ENCODE measurements around the gene AP3B1. TPM values are rescaled to one million over a fixed set of nuclear protein-coding genes. Genes with fewer than 3 reads are reported as not detected.

The AP3B1 gene
- total and polyA plus RNA-seq, 12 donors, result 20.0 to 28.3 (median 23.4) TPM

GRCh38 chr5:78252715-78253114 lies 41.8 kb downstream of the AP3B1 start:
- H3K36me3 ChIP-seq, result peaks cover 0 to 6% (median 0%) of the 10 kb centered on the region in 9 donors
- TF ChIP-seq, protein P1, sequence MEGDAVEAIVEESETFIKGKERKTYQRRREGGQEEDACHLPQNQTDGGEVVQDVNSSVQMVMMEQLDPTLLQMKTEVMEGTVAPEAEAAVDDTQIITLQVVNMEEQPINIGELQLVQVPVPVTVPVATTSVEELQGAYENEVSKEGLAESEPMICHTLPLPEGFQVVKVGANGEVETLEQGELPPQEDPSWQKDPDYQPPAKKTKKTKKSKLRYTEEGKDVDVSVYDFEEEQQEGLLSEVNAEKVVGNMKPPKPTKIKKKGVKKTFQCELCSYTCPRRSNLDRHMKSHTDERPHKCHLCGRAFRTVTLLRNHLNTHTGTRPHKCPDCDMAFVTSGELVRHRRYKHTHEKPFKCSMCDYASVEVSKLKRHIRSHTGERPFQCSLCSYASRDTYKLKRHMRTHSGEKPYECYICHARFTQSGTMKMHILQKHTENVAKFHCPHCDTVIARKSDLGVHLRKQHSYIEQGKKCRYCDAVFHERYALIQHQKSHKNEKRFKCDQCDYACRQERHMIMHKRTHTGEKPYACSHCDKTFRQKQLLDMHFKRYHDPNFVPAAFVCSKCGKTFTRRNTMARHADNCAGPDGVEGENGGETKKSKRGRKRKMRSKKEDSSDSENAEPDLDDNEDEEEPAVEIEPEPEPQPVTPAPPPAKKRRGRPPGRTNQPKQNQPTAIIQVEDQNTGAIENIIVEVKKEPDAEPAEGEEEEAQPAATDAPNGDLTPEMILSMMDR (IDR thresholded peaks at IDR 0.05), result no peak
- DNase-seq (no peak), ATAC-seq (no peak)
- H3K27ac ChIP-seq, result no peak overlapping the region
- no peaks in the 10 kb centered on the region for H3K27me3 ChIP-seq
- H3K4me3 ChIP-seq, result no peak overlapping the region
- 96 to 97% methylated on average over 5 of the region's 5 CpGs for WGBS, 2 donors
- H3K4me1 ChIP-seq, result no peaks in the 10 kb centered on the region
- intact Hi-C loops (cut with DNase I), result no loop called here
- peaks cover 0 to 17% (median 3%) of the 10 kb centered on the region in 11 donors for H3K9me3 ChIP-seq

- ATAC-seq, result peak in 1 of 8 donors; percentile 22
- H3K36me3 ChIP-seq, result peaks cover 0 to 6% (median 0%) of the 10 kb centered on the region in 9 donors
- no peaks in the 10 kb centered on the region for H3K27me3 ChIP-seq
- DNase-seq, result no peak
- TF ChIP-seq, protein P1 (IDR thresholded peaks at IDR 0.05), result no peak
- H3K4me3 ChIP-seq, result no peak overlapping the region
- no peaks in the 10 kb centered on the region for H3K4me1 ChIP-seq
- peaks cover 0 to 13% (median 3%) of the 10 kb centered on the region in 11 donors for H3K9me3 ChIP-seq
- no peak overlapping the region for H3K27ac ChIP-seq
- intact Hi-C loops (cut with DNase I), result no loop called here
- 90 to 91% methylated on average over 7 of the region's 7 CpGs for WGBS, 2 donors
Observed at GRCh38 chr5:78251663-78252284, 42.7 kb downstream of the AP3B1 start.

DNA sequence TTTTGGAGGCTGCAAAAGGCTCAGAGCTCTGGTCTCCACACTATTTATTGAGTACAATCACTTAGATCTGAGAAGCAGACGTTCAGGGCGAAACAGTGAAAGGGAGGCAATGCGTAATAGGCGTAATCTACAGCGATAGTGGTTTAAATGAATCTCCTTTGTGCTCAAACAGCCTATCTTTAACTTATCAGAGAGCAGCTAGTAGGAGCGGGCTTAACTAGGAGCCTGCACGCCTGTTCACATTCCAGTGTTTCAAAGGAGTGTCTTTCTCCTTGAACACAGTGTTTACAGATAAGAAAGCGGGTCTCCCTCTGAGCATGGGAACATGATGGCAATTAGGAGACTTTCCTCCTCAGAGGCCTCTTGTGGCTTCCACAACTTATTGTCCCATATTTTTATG lies 49.4 kb downstream of the AP3B1 start:
- Histone ChIP-seq H3K9me3 (no peaks in the 10 kb centered on the region), H3K4me1 (peaks cover 0 to 15% (median 9%) of the 10 kb centered on the region in 9 donors), H3K4me3 (no peak overlapping the region), H3K27ac (no peak overlapping the region), H3K27me3 (no peaks in the 10 kb centered on the region), H3K36me3 (peaks cover 0 to 13% (median 0%) of the 10 kb centered on the region in 9 donors)
- 63 to 71% methylated on average over 8 of the region's 8 CpGs for WGBS, 2 donors
- intact Hi-C loops (cut with DNase I), result no loop called here
- TF ChIP-seq, protein P1 (IDR thresholded peaks at IDR 0.05), result no peak
- no peak for DNase-seq
- ATAC-seq, result no peak

DNA sequence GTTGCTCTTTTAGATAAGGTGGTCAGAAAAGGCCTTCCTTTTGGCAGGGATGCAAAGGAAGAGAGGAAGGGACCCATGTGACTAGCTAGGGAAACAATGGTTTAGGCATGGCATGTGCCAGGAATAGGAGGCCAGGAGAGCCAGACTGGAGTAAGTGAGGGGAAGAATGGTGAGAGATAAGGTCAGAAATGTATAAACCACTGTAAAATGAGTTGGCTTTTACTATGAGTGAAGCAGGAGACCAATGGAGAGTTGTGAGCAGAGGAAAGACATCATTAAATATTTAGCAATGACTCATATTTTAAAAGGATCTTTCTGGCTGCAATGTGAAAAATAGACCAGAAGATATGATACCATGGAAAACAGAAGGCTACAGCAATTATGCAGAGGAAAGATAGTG lies 50.9 kb downstream of the AP3B1 start:
- Histone ChIP-seq H3K36me3 (peaks cover 0 to 15% (median 0%) of the 10 kb centered on the region in 9 donors), H3K27ac (no peak overlapping the region), H3K27me3 (no peaks in the 10 kb centered on the region), H3K4me3 (no peak overlapping the region), H3K9me3 (no peaks in the 10 kb centered on the region), H3K4me1 (peaks cover 0 to 15% (median 9%) of the 10 kb centered on the region in 9 donors)
- ATAC-seq, result peak in 1 of 8 donors; percentile 21
- TF ChIP-seq, protein P1 (IDR thresholded peaks at IDR 0.05), result no peak
- no peak for DNase-seq
- intact Hi-C loops (cut with DNase I), result loop anchor here in 1 of 10 donors (5.0 kb wide), 1 partner anchor 1511 kb away; no protein-coding TSS in a partner anchor
